ENCODE results near the gene C17orf114.

The C17orf114 gene

DNA sequence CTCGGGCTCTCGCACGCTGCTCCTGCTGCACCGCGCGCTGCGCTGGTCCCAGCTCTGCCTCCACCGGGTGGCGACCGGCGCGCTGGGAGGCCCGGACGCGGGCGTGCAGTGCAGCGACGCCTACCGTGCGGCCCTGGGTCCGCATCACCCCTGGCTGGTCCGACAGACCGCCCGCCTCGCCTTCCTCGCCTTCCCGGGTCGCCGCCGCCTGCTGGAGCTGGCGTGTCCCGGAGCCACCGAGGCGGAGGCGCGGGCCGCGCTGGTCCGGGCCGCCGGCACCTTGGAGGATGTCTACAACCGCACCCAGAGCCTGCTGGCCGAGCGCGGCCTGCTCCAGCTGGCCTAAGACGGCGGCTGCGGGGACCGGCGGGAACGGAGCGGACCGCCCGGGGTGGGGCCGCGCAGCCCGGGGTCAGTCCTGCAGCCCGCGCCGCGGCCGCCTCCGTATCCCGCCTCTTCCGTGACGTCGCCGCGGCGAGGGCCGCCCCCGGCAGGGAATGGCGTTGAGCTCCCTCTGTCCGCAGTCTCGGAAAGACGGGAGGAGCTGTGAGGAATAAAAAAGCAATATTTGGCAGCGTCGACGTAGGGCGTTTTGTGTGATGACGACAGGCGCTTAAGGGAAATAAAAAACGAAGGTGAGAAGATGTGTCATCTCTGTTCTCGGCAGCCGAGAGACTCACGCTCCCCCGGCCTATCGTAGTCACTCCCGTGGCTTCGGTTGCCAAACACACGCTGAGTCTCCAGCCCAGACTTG is 12.0 kb downstream of the C17orf114 start (continued):
- TF ChIP-seq GATA3 (IDR thresholded peaks at IDR 0.05; ENCODE audit: borderline replicate concordance) (0 out of 2 replicates have a peak, but pooled peaks have one; percentile 17), EP300 (IDR thresholded peaks at IDR 0.05) (no peak; a peak in 1 of 5 replicates), NPAS2 (CRISPR knock-in tag; IDR thresholded peaks at IDR 0.05; ENCODE audit: borderline replicate concordance) (no peak), PHF8 (IDR thresholded peaks at IDR 0.05; ENCODE audit: borderline replicate concordance, low read depth) (peak; percentile 93), SREBF2 (IDR thresholded peaks at IDR 0.05) (no peak), NR3C1 (IDR thresholded peaks at IDR 0.05) (no peak), HOXB5 (CRISPR knock-in tag; IDR thresholded peaks at IDR 0.05) (0 out of 2 replicates have a peak, but pooled peaks have one; percentile 22), CHD2 (IDR thresholded peaks at IDR 0.05; ENCODE audit: low read length, partially characterized antibody) (peak; percentile 61), KDM5A (IDR thresholded peaks at IDR 0.05) (peak; percentile 57; the same call in 1 of the 2 replicates), CEBPB (IDR thresholded peaks at IDR 0.05) (no peak), MAFK (IDR thresholded peaks at IDR 0.05; ENCODE audit: partially characterized antibody) (no peak), RCOR1 (IDR thresholded peaks at IDR 0.05; ENCODE audit: low read depth, low read length) (no peak), HOXA7 (CRISPR knock-in tag; IDR thresholded peaks at IDR 0.05) (no peak), CBX2 (IDR thresholded peaks at IDR 0.05; ENCODE audit: borderline replicate concordance, low read depth) (no peak), FOSB (CRISPR knock-in tag; IDR thresholded peaks at IDR 0.05) (no peak), RNF2 (IDR thresholded peaks at IDR 0.05; ENCODE audit: borderline replicate concordance, low read depth) (0 out of 2 replicates have a peak, but pooled peaks have one; percentile 6), JUNB (IDR thresholded peaks at IDR 0.05) (no peak), BHLHE40 (IDR thresholded peaks at IDR 0.05; ENCODE audit: low read depth, low read length) (peak; percentile 10; the same call in 1 of the 2 replicates)
- TF ChIP-seq, protein P1, sequence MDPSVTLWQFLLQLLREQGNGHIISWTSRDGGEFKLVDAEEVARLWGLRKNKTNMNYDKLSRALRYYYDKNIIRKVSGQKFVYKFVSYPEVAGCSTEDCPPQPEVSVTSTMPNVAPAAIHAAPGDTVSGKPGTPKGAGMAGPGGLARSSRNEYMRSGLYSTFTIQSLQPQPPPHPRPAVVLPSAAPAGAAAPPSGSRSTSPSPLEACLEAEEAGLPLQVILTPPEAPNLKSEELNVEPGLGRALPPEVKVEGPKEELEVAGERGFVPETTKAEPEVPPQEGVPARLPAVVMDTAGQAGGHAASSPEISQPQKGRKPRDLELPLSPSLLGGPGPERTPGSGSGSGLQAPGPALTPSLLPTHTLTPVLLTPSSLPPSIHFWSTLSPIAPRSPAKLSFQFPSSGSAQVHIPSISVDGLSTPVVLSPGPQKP (IDR thresholded peaks at IDR 0.05; ENCODE audit: low read depth, low read length): no peak
- TF ChIP-seq, protein P2, sequence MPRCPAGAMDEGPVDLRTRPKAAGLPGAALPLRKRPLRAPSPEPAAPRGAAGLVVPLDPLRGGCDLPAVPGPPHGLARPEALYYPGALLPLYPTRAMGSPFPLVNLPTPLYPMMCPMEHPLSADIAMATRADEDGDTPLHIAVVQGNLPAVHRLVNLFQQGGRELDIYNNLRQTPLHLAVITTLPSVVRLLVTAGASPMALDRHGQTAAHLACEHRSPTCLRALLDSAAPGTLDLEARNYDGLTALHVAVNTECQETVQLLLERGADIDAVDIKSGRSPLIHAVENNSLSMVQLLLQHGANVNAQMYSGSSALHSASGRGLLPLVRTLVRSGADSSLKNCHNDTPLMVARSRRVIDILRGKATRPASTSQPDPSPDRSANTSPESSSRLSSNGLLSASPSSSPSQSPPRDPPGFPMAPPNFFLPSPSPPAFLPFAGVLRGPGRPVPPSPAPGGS (IDR thresholded peaks at IDR 0.05): peak; percentile 91; the same call in 1 of the 3 replicates
- TF ChIP-seq, protein P3, sequence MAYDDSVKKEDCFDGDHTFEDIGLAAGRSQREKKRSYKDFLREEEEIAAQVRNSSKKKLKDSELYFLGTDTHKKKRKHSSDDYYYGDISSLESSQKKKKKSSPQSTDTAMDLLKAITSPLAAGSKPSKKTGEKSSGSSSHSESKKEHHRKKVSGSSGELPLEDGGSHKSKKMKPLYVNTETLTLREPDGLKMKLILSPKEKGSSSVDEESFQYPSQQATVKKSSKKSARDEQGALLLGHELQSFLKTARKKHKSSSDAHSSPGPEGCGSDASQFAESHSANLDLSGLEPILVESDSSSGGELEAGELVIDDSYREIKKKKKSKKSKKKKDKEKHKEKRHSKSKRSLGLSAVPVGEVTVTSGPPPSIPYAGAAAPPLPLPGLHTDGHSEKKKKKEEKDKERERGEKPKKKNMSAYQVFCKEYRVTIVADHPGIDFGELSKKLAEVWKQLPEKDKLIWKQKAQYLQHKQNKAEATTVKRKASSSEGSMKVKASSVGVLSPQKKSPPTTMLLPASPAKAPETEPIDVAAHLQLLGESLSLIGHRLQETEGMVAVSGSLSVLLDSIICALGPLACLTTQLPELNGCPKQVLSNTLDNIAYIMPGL (CRISPR knock-in tag; IDR thresholded peaks at IDR 0.05; ENCODE audit: borderline replicate concordance): peak; percentile 97; the same call in 1 of the 2 replicates
- TF ChIP-seq, protein P4, sequence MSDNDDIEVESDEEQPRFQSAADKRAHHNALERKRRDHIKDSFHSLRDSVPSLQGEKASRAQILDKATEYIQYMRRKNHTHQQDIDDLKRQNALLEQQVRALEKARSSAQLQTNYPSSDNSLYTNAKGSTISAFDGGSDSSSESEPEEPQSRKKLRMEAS (IDR thresholded peaks at IDR 0.05): peak; percentile 84
- TF ChIP-seq, protein P5, sequence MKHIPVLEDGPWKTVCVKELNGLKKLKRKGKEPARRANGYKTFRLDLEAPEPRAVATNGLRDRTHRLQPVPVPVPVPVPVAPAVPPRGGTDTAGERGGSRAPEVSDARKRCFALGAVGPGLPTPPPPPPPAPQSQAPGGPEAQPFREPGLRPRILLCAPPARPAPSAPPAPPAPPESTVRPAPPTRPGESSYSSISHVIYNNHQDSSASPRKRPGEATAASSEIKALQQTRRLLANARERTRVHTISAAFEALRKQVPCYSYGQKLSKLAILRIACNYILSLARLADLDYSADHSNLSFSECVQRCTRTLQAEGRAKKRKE (CRISPR knock-in tag; IDR thresholded peaks at IDR 0.05; ENCODE audit: low read depth): no peak

DNA sequence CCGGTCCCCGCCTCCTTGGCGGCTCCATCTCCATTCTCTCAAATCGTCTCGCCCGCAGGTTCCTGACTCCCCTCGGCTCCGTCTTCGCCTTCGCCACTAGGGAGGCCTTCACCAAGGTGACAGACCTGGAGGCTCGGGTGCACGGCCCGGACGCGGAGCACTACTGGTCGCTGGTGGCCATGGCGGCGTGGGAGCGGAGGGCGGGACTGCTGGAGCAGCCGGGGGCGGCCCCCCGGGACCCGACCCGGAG is 12.5 kb downstream of the C17orf114 start:
- H3K9me3 ChIP-seq: no peaks in the 10 kb centered on the region
- no peak for FAIRE-seq
- H3K4me2 ChIP-seq: peak overlapping the region; percentile 97
- ChIA-PET CTCF (interaction anchor here (0.5 to 9.4 kb wide), 52 partner anchors 10 to 369 kb away, joined by 3 to 271 read pairs (median 8); partner anchors contain the start of genes ARRB2, C17orf114, CHRNE and CXCL16), POLR2A (interaction anchor here (0.6 to 2.3 kb wide), 22 partner anchors 10 to 178 kb away, joined by 3 to 25 read pairs (median 6); partner anchors contain the start of genes ARRB2, CXCL16, MED11 and MINK1)
- H3K4me3 ChIP-seq: peak overlapping the region; percentile 62
- H3K27ac ChIP-seq: peak overlapping the region; percentile 91 to 98
- H3K4me1 ChIP-seq: peaks cover 27% of the 10 kb centered on the region
- DNase-seq (ENCODE audit: low read depth in 1 of 2, low spot score in 1 of 2): no peak
- TF ChIP-seq, protein P3 (CRISPR knock-in tag; IDR thresholded peaks at IDR 0.05; ENCODE audit: borderline replicate concordance): no peak
- TF ChIP-seq, protein P6, sequence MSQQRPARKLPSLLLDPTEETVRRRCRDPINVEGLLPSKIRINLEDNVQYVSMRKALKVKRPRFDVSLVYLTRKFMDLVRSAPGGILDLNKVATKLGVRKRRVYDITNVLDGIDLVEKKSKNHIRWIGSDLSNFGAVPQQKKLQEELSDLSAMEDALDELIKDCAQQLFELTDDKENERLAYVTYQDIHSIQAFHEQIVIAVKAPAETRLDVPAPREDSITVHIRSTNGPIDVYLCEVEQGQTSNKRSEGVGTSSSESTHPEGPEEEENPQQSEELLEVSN (IDR thresholded peaks at IDR 0.05; ENCODE audit: borderline replicate concordance, low read depth): 0 out of 2 replicates have a peak, but pooled peaks have one; percentile 19
- ATAC-seq: no peak
- 4% methylated on average over 5 of the region's 25 CpGs for WGBS (ENCODE audit: missing lambda C conversion rate)

Measured in A549 (cell line).